HepG2 (cell line): ENCODE measurements around the gene C19orf73. TPM values are rescaled to one million over a fixed set of nuclear protein-coding genes. Genes with fewer than 3 reads are reported as not detected.
A peak's percentile ranks its signal among the peaks of the same experiment; 100 is the strongest.

Experiments
- DMAP1 ChIP-seq: IDR thresholded peaks from 2 replicates; pipeline ENCODE4 v1.6.1; 2016
- DRAP1 ChIP-seq: IDR thresholded peaks from 2 replicates; pipeline ENCODE4 v1.6.1; 2016; ENCODE audit warnings: missing genetic modification reagents, missing compliant biosample characterization
- GABPB1 ChIP-seq: IDR thresholded peaks from 2 replicates; pipeline ENCODE4 v1.6.1; 2016; ENCODE audit warnings: mild to moderate bottlenecking, missing genetic modification reagents, moderate library complexity, missing compliant biosample characterization
- HOXD1 ChIP-seq: sonication (generic); formaldehyde crosslinking; IDR thresholded peaks from 2 replicates; pipeline ENCODE4 v1.5.0; 2020; ENCODE audit warnings: missing genetic modification reagents
- KAT8 ChIP-seq: IDR thresholded peaks from 2 replicates; pipeline ENCODE4 v1.6.1; 2016; ENCODE audit warnings: missing genetic modification reagents, missing compliant biosample characterization
- KLF9 ChIP-seq: IDR thresholded peaks from 2 replicates; pipeline ENCODE4 v1.6.1; 2016; ENCODE audit warnings: low read depth
- NR0B2 ChIP-seq: sonication (generic); formaldehyde crosslinking; IDR thresholded peaks from 2 replicates; pipeline ENCODE4 v1.4.0; 2020; ENCODE audit warnings: mild to moderate bottlenecking, missing genetic modification reagents
- PITX1 ChIP-seq: sonication (generic); formaldehyde crosslinking; IDR thresholded peaks from 2 replicates; pipeline ENCODE4 v1.5.1; 2020; ENCODE audit warnings: mild to moderate bottlenecking, missing genetic modification reagents
- PRMT3 ChIP-seq: sonication (generic); formaldehyde crosslinking; IDR thresholded peaks from 2 replicates; pipeline ENCODE4 v1.8.1; 2022; ENCODE audit warnings: low read depth, mild to moderate bottlenecking, moderate library complexity, missing genetic modification reagents, borderline replicate concordance
- SAP130 ChIP-seq: IDR thresholded peaks from 2 replicates; pipeline ENCODE4 v1.6.1; 2016; ENCODE audit warnings: low read depth
- STAG1 ChIP-seq: sonication (generic); formaldehyde crosslinking; IDR thresholded peaks from 2 replicates; pipeline ENCODE4 v1.4.0; 2020; ENCODE audit warnings: missing genetic modification reagents
- ZFP37 ChIP-seq: sonication (generic); formaldehyde crosslinking; IDR thresholded peaks from 2 replicates; pipeline ENCODE4 v1.4.0; 2020; ENCODE audit warnings: missing genetic modification reagents, borderline replicate concordance
- ZNF678 ChIP-seq: sonication (generic); formaldehyde crosslinking; IDR thresholded peaks from 2 replicates; pipeline ENCODE4 v1.4.0; 2020; ENCODE audit warnings: mild to moderate bottlenecking, missing genetic modification reagents
- polyA plus RNA-seq, 8 experiments: library from polyadenylated mRNA; depleted of rRNA in 3 of 8; stranded (reverse) in 7 of 8; unstranded in 1 of 8; fragments of >200 nt; fragmentation: Illumina TruSeq in 4 of 8; extraction: Trizol in 4 of 8; gene quantifications; 2 replicates each; pipeline versions ENCODE4 v1.2.1 to v1.2.3, GENCODE V29; 2011 to 2016; ENCODE audit warnings: low read depth in 4 of 8, missing spikeins in 1 of 8, mixed read lengths in 1 of 8; ENCODE audit not compliant: insufficient read depth in 1 of 8
- total RNA-seq, 5 experiments: library from RNA; depleted of rRNA; stranded (reverse); fragments of >200 nt; fragmentation: Illumina TruSeq; extraction: Trizol; gene quantifications; 2 replicates each; pipeline ENCODE4 v1.2.3, GENCODE V29; 2016; ENCODE audit warnings: low read depth in 1 of 5
- TF ChIP-seq, protein P1 (sequence below): sonication (generic); formaldehyde crosslinking; IDR thresholded peaks from 2 replicates; pipeline ENCODE4 v1.4.0; 2020; ENCODE audit warnings: mild to moderate bottlenecking, missing genetic modification reagents
- TF ChIP-seq, protein P2 (sequence below), 2 experiments: IDR thresholded peaks; 2 replicates each; pipeline ENCODE4 v1.6.1; 2011 to 2012; ENCODE audit warnings: low read length in 2 of 2, borderline replicate concordance in 1 of 2, low read depth in 1 of 2, mild to moderate bottlenecking in 1 of 2, moderate library complexity in 1 of 2

C19orf73 gene
- total and polyA plus RNA-seq, 2 of the 13 experiments (the other 11 are each of a cell fraction or from before 2014, with no cell fraction given): 1.4 to 1.5 TPM

- no peak for TF ChIP-seq ZFP37
- TF ChIP-seq, protein P1, sequence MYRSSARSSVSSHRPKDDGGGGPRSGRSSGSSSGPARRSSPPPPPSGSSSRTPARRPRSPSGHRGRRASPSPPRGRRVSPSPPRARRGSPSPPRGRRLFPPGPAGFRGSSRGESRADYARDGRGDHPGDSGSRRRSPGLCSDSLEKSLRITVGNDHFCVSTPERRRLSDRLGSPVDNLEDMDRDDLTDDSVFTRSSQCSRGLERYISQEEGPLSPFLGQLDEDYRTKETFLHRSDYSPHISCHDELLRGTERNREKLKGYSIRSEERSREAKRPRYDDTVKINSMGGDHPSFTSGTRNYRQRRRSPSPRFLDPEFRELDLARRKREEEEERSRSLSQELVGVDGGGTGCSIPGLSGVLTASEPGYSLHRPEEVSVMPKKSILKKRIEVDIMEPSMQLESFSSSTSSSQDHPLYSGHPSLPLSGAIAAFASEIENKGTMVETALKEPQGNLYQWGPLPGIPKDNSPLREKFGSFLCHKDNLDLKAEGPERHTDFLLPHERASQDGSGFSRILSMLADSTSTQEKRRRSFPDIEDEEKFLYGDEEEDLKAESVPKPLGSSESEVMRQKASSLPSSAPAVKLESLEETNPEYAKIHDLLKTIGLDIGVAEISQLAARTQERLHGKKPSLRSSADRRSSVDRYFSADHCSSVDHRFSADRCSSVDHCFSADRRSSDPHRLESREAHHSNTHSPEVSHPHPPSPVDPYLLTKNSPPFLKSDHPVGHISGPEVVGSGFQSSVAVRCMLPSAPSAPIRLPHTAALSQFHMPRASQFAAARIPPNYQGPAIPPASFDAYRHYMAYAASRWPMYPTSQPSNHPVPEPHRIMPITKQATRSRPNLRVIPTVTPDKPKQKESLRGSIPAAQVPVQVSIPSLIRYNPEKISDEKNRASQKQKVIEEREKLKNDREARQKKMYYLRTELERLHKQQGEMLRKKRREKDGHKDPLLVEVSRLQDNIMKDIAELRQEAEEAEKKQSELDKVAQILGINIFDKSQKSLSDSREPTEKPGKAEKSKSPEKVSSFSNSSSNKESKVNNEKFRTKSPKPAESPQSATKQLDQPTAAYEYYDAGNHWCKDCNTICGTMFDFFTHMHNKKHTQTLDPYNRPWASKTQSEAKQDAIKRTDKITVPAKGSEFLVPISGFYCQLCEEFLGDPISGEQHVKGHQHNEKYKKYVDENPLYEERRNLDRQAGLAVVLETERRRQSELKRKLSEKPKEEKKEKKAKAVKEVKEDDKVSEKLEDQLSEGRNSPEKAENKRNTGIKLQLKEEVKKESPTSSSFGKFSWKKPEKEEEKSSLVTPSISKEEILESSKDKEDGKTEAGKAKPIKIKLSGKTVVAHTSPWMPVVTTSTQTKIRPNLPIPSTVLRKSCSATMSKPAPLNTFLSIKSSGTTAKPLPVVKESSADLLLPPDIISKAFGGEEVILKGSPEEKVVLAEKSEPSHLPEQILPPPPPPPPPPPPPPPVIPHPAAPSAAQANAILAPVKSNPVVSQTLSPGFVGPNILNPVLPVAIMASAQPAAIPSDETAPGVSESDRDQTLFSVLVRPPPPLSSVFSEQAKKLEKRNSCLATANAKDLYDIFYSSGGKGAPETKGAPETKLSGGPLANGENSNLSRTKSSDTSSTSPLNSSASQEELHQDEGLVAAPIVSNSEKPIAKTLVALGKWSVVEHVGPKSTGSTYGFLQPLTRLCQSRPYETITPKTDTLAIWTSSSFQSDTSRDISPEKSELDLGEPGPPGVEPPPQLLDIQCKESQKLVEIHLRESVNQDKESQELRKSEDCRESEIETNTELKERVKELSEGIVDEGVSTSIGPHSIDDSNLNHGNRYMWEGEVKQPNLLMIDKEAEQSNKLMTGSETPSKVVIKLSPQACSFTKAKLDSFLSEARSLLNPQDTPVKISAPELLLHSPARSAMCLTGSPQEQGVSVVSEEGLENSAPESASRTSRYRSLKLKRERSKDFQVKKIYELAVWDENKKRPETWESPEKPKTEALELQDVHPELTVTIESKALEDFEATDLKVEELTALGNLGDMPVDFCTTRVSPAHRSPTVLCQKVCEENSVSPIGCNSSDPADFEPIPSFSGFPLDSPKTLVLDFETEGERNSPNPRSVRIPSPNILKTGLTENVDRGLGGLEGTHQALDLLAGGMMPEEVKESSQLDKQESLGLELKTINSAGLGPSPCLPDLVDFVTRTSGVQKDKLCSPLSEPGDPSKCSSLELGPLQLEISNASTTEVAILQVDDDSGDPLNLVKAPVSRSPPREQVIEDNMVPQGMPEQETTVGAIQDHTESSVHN (CRISPR knock-in tag): no peak
- TF ChIP-seq KAT8 (CRISPR knock-in tag): no peak
- TF ChIP-seq GABPB1 (CRISPR knock-in tag): no peak; the same call in 1 of the 2 replicates
- TF ChIP-seq KLF9 (CRISPR knock-in tag): no peak
- TF ChIP-seq DRAP1 (CRISPR knock-in tag): peak; percentile 97
- no peak for TF ChIP-seq PITX1 (CRISPR knock-in tag)
- no peak for TF ChIP-seq PRMT3 (CRISPR knock-in tag)
- TF ChIP-seq ZNF678 (CRISPR knock-in tag): no peak
- no peak for TF ChIP-seq DMAP1
- TF ChIP-seq STAG1 (CRISPR knock-in tag): no peak
- TF ChIP-seq, protein P2, sequence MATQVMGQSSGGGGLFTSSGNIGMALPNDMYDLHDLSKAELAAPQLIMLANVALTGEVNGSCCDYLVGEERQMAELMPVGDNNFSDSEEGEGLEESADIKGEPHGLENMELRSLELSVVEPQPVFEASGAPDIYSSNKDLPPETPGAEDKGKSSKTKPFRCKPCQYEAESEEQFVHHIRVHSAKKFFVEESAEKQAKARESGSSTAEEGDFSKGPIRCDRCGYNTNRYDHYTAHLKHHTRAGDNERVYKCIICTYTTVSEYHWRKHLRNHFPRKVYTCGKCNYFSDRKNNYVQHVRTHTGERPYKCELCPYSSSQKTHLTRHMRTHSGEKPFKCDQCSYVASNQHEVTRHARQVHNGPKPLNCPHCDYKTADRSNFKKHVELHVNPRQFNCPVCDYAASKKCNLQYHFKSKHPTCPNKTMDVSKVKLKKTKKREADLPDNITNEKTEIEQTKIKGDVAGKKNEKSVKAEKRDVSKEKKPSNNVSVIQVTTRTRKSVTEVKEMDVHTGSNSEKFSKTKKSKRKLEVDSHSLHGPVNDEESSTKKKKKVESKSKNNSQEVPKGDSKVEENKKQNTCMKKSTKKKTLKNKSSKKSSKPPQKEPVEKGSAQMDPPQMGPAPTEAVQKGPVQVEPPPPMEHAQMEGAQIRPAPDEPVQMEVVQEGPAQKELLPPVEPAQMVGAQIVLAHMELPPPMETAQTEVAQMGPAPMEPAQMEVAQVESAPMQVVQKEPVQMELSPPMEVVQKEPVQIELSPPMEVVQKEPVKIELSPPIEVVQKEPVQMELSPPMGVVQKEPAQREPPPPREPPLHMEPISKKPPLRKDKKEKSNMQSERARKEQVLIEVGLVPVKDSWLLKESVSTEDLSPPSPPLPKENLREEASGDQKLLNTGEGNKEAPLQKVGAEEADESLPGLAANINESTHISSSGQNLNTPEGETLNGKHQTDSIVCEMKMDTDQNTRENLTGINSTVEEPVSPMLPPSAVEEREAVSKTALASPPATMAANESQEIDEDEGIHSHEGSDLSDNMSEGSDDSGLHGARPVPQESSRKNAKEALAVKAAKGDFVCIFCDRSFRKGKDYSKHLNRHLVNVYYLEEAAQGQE (IDR thresholded peaks at IDR 0.05; ENCODE audit: borderline replicate concordance in 1 of 2, low read depth in 1 of 2, low read length in 2 of 2): peak; percentile 48 to 90
- TF ChIP-seq NR0B2 (CRISPR knock-in tag): 0 out of 2 replicates have a peak, but pooled peaks have one; percentile 9
- peak; percentile 67 for TF ChIP-seq SAP130
- no peak for TF ChIP-seq HOXD1
These were observed 30.1 kb upstream of the C19orf73 start (continued) for GRCh38 chr19:49148784-49149651.
